GM19023 (cell line): ENCODE results near the gene MAGEA12.
"Not testable (repeated sequence)": the region's sequence is repeated elsewhere in the genome, so short reads cannot be mapped to it uniquely, and the experiment has no call there.

ENCODE experiments used
- ATAC-seq: cut with Tn5 transposase; IDR thresholded peaks from one replicate; pipeline ENCODE4 v1.9.1; 2021; ENCODE audit warnings: mild to moderate bottlenecking, moderate library complexity; ENCODE audit not compliant: unreplicated experiment

The MAGEA12 gene, protein sequence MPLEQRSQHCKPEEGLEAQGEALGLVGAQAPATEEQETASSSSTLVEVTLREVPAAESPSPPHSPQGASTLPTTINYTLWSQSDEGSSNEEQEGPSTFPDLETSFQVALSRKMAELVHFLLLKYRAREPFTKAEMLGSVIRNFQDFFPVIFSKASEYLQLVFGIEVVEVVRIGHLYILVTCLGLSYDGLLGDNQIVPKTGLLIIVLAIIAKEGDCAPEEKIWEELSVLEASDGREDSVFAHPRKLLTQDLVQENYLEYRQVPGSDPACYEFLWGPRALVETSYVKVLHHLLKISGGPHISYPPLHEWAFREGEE

DNA sequence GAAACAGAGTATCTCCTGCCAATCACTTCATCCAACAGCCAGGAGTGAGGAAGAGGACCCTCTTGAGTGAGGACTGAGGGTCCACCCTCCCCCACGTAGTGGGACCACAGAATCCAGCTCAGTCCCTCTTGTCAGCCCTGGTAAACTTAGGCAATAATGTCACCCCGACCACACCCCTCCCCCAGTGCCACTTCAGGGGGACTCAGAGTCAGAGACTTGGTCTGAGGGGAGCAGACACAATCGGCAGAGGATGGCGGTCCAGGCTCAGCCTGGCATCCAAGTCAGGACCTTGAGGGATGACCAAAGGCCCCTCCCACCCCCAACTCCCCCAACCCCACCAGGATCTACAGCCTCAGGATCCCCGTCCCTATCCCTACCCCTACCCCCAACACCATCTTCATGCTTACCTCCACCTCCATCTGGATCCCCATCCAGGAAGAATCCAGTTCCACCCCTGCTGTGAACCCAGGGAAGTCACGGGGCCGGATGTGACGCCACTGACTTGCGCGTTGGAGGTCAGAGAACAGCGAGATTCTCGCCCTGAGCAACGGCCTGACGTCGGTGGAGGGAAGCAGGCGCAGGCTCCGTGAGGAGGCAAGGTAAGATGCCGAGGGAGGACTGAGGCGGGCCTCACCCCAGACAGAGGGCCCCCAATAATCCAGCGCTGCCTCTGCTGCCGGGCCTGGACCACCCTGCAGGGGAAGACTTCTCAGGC, at the start of gene MAGEA12, which contains the start of gene CSAG1:
TSS of gene MAGEA12 (plus strand) at position 497 of the 715 bp plus-strand sequence. CDS start 2,405 bp downstream, outside the sequence.
TSS of gene CSAG1 (minus strand) at position 461 of the 715 bp plus-strand sequence. CDS start 1,261 bp downstream, outside the sequence.
- no peak for ATAC-seq

DNA sequence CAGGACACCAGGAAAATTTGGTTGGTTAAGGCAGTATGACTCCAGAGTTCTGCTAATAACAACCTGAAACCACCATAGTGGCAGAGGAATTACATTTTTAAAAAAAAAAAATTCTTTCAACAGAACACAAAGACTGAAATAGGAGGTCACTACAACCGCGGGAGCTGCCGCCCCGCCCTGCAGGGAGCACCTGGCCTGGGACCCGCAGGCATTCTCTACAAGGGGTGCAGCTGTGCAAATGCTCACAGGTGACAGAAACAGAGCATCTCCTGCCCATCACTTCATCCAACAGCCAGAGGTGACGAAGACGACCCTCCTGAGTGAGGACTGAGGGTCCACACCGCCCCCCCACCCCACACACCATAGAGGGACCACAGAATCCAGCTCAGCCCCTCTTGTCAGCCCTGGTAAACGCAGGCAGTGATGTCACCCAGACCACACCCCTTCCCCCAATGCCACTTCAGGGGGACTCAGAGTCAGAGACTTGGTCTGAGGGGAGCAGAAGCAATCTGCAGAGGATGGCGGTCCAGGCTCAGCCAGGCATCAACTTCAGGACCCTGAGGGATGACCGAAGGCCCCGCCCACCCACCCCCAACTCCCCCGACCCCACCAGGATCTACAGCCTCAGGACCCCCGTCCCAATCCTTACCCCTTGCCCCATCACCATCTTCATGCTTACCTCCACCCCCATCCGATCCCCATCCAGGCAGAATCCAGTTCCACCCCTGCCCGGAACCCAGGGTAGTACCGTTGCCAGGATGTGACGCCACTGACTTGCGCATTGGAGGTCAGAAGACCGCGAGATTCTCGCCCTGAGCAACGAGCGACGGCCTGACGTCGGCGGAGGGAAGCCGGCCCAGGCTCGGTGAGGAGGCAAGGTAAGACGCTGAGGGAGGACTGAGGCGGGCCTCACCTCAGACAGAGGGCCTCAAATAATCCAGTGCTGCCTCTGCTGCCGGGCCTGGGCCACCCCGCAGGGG, 35.3 kb upstream of the MAGEA12 start, which contains the start of gene MAGEA3:
TSS of gene MAGEA3 (plus strand) at position 843 of the 980 bp plus-strand sequence. CDS start 2,039 bp downstream, outside the sequence.
- ATAC-seq: not testable (repeated sequence)

DNA sequence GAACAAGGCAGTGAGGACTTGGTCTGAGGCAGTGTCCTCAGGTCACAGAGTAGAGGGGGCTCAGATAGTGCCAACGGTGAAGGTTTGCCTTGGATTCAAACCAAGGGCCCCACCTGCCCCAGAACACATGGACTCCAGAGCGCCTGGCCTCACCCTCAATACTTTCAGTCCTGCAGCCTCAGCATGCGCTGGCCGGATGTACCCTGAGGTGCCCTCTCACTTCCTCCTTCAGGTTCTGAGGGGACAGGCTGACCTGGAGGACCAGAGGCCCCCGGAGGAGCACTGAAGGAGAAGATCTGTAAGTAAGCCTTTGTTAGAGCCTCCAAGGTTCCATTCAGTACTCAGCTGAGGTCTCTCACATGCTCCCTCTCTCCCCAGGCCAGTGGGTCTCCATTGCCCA, 33.2 kb upstream of the MAGEA12 start:
- not testable (repeated sequence) for ATAC-seq

DNA sequence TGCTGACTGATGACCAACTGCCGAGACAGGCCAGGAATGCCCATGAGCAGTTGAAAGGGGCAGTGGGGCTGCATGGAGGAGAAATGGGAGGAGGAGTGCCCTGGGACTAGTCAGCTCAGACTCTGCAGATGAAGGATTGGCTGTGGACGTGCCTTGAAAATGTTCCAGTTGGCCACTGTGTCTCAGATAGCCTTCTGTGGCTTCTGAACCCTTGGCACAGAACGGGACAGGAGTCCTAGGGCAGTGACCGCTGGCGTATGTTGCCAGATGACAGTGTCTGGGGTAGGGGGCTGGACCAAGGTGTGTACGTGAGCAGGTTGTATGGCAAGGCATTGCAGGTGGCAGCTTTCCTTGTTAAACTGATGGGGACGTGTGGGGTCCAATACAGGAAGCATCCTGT, 27.1 kb upstream of the MAGEA12 start:
- not testable (repeated sequence) for ATAC-seq

DNA sequence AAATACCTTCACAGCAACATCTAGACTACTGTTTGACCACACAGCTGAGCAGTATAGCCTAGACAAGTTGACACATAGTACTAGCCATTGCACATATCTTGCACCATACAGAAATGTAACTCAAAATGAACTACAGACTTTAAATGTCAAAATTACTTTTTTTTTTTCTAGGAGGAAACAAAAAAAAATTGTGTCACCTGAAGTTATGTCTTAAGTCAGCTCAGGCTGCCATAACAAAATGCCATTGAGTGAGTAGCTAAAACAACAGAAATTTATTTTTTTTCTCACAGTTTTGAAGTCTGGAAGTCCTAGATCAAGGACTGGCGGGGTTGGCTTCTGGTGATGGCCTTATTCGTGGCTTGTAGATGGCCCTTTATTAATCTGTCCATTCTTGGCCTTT, 24.4 kb upstream of the MAGEA12 start, which contains the start of gene CSAG2:
TSS of gene CSAG2 (minus strand) at position 101 of the 400 bp plus-strand sequence. CDS start 161 bp downstream, outside the sequence.
- ATAC-seq: not testable (repeated sequence)

DNA sequence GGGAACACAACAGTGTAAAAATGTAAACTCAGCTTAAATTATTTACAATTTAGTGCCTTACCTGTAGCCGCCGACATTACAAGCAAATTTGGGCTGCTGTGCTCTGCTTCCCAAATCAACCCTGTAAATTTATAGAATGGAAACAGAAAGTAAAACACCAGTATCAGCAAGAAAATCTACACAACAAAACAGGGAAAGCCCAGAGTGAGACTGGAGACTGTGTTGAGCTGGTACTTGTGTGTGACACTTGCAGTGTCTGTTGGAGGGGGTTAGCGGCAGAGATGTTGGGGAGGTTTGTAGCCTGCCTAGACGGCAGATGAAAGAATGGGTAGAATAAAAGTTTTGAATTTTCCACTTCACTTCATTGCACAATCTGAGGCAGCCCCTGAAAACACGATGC, 20.4 kb upstream of the MAGEA12 start:
- ATAC-seq: not testable (repeated sequence)

DNA sequence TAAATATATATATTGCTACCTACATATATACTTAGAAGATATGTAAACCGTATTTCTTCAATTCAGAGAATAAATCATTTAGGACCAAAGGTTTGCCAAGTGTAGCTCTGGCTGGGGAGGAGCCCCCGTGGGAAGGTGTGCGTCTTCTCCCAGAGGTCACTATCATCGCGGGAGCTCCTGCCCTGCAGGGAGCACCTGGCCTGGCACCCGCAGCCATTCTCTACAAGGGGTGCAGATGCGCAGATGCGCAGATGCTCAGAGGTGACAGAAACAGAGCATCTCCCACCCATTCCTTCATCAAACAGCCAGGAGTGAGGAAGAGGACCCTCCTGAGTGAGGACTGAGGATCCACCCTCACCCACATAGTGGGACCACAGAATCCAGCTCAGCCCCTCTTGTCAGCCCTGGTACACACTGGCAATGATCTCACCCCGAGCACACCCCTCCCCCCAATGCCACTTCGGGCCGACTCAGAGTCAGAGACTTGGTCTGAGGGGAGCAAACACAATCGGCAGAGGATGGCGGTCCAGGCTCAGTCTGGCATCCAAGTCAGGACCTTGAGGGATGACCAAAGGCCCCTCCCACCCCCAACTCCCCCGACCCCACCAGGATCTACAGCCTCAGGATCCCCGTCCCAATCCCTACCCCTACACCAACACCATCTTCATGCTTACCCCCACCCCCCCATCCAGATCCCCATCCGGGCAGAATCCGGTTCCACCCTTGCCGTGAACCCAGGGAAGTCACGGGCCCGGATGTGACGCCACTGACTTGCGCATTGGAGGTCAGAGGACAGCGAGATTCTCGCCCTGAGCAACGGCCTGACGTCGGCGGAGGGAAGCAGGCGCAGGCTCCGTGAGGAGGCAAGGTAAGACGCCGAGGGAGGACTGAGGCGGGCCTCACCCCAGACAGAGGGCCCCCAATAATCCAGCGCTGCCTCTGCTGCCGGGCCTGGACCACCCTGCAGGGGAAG, 19.5 kb upstream of the MAGEA12 start, which contains the start of gene MAGEA2B:
TSS of gene MAGEA2B (plus strand) at position 814 of the 973 bp plus-strand sequence. CDS start 2,479 bp downstream, outside the sequence.
- ATAC-seq: not testable (repeated sequence)

DNA sequence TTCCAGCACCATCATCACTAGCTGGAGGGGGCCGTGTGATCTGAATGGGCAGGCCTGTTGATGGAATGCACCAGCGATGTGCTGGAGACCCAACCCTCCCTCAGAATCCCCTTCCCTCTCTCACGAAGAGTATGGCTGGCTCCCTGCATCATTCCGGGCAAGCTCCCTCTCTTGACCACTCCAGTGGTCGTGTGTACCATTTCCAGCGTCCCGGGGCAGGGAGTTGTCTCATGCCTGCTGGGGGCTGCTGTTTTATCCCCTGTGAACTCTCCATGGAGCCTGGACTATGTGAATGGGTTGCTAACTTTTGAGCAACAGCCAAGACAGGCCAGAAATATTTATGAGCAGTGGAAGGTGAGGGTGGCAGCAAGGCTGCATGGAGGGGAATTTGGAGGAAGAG, 8.1 kb upstream of the MAGEA12 start:
- ATAC-seq: no peak

DNA sequence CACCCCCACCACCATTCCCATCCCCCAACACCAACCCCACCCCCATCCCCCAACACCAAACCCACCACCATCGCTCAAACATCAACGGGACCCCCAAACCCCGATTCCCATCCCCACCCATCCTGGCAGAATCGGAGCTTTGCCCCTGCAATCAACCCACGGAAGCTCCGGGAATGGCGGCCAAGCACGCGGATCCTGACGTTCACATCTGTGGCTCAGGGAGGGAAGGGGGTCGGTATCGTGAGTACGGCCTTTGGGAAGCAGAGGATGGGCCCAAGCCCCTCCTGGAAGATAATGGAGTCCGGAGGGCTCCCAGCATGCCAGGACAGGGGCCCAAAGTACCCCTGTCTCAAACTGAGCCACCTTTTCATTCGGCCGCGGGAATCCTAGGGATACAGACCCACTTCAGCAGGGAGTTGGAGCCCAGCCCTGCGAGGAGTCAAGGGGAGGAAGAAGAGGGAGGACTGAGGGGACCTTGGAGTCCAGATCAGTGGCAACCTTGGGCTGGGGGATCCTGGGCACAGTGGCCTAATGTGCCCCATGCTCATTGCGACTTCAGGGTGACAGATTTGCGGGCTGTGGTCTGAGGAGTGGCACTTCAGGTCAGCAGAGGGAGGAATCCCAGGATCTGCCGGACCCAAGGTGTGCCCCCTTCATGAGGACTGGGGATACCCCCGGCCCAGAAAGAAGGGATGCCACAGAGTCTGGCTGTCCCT, 744 bp downstream of the MAGEA12 start:
- not testable (repeated sequence) for ATAC-seq

DNA sequence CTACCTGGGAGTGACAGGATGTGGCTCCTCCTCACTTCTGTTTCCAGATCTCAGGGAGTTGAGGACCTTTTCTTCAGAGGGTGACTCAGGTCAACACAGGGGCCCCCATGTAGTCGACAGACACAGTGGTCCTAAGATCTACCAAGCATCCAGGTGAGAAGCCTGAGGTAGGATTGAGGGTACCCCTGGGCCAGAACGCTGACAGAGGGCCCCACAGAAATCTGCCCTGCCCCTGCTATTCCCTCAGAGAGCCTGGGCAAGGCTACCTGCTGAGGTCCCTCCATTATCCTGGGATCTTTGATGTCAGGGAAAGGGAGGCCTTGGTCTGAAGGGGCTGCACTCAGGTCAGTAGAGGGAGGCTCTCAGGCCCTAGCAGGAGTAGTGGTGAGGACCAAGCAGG, 1.5 kb downstream of the MAGEA12 start:
- no peak for ATAC-seq

DNA sequence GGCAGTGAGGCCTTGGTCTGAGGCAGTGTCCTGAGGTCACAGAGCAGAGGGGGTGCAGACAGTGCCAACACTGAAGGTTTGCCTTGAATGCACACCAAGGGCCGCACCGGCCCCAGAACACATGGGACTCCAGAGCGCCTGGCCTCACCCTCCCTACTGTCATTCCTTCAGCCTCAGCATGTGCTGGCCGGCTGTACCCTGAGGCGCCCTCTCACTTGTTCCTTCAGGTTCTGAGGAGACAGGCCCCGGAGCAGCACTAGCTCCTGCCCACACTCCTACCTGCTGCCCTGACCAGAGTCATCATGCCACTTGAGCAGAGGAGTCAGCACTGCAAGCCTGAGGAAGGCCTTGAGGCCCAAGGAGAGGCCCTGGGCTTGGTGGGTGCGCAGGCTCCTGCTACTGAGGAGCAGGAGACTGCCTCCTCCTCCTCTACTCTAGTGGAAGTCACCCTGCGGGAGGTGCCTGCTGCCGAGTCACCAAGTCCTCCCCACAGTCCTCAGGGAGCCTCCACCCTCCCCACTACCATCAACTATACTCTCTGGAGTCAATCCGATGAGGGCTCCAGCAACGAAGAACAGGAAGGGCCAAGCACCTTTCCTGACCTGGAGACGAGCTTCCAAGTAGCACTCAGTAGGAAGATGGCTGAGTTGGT, 2.4 kb downstream of the MAGEA12 start:
- ATAC-seq: no peak

DNA sequence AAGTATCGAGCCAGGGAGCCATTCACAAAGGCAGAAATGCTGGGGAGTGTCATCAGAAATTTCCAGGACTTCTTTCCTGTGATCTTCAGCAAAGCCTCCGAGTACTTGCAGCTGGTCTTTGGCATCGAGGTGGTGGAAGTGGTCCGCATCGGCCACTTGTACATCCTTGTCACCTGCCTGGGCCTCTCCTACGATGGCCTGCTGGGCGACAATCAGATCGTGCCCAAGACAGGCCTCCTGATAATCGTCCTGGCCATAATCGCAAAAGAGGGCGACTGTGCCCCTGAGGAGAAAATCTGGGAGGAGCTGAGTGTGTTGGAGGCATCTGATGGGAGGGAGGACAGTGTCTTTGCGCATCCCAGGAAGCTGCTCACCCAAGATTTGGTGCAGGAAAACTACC, 3.0 kb downstream of the MAGEA12 start:
- not testable (repeated sequence) for ATAC-seq

DNA sequence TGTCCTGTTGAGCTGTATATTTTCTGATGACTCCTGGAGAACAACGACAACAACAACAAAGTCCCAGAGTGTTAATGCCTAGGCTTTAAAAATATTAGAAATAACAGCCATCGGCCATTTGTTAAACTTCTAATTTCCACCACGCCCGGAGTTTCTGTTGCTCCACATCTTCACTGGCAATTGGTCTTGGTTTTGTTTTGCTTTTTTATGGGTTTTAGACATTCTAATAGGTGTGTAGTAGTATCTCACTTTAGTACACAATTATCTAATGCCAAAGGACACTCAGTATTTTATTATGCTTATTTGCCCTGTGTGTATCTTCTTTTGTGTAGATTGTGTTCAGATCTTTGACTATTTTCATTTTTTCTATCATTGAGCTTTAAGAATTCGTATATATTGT, 5.0 kb downstream of the MAGEA12 start:
- ATAC-seq: no peak

DNA sequence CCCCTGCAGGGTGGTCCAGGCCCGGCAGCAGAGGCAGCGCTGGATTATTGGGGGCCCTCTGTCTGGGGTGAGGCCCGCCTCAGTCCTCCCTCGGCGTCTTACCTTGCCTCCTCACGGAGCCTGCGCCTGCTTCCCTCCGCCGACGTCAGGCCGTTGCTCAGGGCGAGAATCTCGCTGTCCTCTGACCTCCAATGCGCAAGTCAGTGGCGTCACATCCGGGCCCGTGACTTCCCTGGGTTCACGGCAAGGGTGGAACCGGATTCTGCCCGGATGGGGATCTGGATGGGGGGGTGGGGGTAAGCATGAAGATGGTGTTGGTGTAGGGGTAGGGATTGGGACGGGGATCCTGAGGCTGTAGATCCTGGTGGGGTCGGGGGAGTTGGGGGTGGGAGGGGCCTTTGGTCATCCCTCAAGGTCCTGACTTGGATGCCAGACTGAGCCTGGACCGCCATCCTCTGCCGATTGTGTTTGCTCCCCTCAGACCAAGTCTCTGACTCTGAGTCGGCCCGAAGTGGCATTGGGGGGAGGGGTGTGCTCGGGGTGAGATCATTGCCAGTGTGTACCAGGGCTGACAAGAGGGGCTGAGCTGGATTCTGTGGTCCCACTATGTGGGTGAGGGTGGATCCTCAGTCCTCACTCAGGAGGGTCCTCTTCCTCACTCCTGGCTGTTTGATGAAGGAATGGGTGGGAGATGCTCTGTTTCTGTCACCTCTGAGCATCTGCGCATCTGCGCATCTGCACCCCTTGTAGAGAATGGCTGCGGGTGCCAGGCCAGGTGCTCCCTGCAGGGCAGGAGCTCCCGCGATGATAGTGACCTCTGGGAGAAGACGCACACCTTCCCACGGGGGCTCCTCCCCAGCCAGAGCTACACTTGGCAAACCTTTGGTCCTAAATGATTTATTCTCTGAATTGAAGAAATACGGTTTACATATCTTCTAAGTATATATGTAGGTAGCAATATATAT, 20.4 kb downstream of the MAGEA12 start, which contains the start of gene MAGEA2:
TSS of gene MAGEA2 (minus strand) at position 157 of the 965 bp plus-strand sequence. CDS start 2,479 bp downstream, outside the sequence.
- not testable (repeated sequence) for ATAC-seq

DNA sequence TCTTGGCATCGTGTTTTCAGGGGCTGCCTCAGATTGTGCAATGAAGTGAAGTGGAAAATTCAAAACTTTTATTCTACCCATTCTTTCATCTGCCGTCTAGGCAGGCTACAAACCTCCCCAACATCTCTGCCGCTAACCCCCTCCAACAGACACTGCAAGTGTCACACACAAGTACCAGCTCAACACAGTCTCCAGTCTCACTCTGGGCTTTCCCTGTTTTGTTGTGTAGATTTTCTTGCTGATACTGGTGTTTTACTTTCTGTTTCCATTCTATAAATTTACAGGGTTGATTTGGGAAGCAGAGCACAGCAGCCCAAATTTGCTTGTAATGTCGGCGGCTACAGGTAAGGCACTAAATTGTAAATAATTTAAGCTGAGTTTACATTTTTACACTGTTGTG, 21.3 kb downstream of the MAGEA12 start:
- ATAC-seq: not testable (repeated sequence)

DNA sequence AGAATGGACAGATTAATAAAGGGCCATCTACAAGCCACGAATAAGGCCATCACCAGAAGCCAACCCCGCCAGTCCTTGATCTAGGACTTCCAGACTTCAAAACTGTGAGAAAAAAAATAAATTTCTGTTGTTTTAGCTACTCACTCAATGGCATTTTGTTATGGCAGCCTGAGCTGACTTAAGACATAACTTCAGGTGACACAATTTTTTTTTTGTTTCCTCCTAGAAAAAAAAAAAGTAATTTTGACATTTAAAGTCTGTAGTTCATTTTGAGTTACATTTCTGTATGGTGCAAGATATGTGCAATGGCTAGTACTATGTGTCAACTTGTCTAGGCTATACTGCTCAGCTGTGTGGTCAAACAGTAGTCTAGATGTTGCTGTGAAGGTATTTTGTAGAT, 25.4 kb downstream of the MAGEA12 start, which contains the start of gene CSAG3:
TSS of gene CSAG3 (plus strand) at position 301 of the 400 bp plus-strand sequence.
- ATAC-seq: not testable (repeated sequence)

DNA sequence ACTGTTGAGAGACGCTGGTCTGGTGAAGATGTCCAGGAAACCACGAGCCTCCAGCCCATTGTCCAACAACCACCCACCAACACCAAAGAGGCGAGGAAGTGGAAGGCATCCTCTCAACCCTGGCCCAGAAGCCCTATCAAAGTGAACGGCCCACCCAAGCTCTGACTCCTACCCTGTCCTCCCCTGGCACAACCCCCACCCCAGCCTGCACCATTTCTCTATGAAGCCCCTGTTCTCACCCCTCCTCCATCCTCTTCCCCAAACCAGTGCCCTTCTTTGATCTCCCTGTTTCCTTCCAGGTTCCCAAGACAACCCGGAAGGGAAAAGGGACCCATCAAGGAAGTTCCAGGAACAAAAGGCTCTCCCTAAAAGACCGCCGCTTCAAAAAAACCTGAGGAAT, 26.0 kb downstream of the MAGEA12 start:
- ATAC-seq: not testable (repeated sequence)
